GM20000 (cell line): ENCODE data around the gene RANBP10.
A peak's percentile ranks its signal among the peaks of the same experiment; 100 is the strongest.
"Not testable (repeated sequence)": the region's sequence is repeated elsewhere in the genome, so short reads cannot be mapped to it uniquely, and the experiment has no call there.

Experiments
- DNase-seq: peaks from one replicate; pipeline ENCODE4 v3.0.0; 2012; ENCODE audit warnings: low spot score
- TF ChIP-seq, protein P1 (sequence below): IDR thresholded peaks from 2 replicates; pipeline ENCODE4 v1.5.1; 2012; ENCODE audit warnings: mild to moderate bottlenecking, control low read depth; ENCODE audit errors: extremely low read depth, missing control alignments

Gene RANBP10

GRCh38 chr16:67752641-67753040 is 53.7 kb downstream of the RANBP10 start:
- TF ChIP-seq, protein P1, sequence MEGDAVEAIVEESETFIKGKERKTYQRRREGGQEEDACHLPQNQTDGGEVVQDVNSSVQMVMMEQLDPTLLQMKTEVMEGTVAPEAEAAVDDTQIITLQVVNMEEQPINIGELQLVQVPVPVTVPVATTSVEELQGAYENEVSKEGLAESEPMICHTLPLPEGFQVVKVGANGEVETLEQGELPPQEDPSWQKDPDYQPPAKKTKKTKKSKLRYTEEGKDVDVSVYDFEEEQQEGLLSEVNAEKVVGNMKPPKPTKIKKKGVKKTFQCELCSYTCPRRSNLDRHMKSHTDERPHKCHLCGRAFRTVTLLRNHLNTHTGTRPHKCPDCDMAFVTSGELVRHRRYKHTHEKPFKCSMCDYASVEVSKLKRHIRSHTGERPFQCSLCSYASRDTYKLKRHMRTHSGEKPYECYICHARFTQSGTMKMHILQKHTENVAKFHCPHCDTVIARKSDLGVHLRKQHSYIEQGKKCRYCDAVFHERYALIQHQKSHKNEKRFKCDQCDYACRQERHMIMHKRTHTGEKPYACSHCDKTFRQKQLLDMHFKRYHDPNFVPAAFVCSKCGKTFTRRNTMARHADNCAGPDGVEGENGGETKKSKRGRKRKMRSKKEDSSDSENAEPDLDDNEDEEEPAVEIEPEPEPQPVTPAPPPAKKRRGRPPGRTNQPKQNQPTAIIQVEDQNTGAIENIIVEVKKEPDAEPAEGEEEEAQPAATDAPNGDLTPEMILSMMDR = no peak
- DNase-seq = no peak

- not testable (repeated sequence) for DNase-seq
These were observed 55.0 kb downstream of the RANBP10 start for GRCh38 chr16:67751331-67751730.

- peak; percentile 44 for DNase-seq
- TF ChIP-seq, protein P1 = no peak
These were observed 55.9 kb downstream of the RANBP10 start for GRCh38 chr16:67750466-67750865.

GRCh38 chr16:67749436-67750078 is 56.8 kb downstream of the RANBP10 start:
- DNase-seq = no peak
- TF ChIP-seq, protein P1 = no peak

GRCh38 chr16:67748834-67749233 is 57.5 kb downstream of the RANBP10 start:
- no peak for DNase-seq
- TF ChIP-seq, protein P1 = no peak

GRCh38 chr16:67746846-67747245 is 59.5 kb downstream of the RANBP10 start:
- TF ChIP-seq, protein P1 = no peak
- no peak for DNase-seq

DNA sequence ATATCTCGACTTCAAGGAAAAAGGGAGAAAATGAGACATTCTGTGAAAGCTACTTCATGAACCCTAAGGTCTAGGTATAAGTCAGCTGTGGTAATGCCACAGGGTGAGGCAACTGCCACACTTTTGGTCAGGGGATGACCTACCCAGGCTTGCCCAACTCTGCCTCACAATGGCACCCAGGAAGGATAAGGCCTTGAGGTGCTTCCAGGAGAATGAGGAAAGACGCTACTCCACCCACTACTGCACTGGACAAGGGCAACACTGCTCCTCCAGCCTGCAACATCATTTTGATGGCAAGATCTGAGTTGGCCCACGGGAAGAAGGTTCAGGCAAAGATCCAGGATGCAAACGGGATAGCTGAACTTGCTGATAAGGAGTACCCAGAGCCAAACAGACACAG is 65.2 kb downstream of the RANBP10 start:
- DNase-seq = no peak
- TF ChIP-seq, protein P1 = no peak

- DNase-seq = no peak
- TF ChIP-seq, protein P1 = no peak
These were observed 66.0 kb downstream of the RANBP10 start for GRCh38 chr16:67740391-67740790.
